IMR-90 (cell line): ENCODE results near the gene ADAMTS19. TPM values are rescaled to one million over a fixed set of nuclear protein-coding genes. Genes with fewer than 3 reads are reported as not detected.

ENCODE experiments used
- ATAC-seq: fragments of 200-7000 bp; cut with Tn5 transposase; 2 replicates; pipeline ENCODE4 v1.9.1; 2020; ENCODE audit warnings: low read depth, mild to moderate bottlenecking, moderate library complexity
- BruUV-seq: library from RNA; stranded (reverse); fragments of 400-500 nt; replicated peaks from 2 replicates; lab custom pipeline; 2021; lab: Mats Ljungman, UMichigan
- CTCF ChIA-PET: fragments of 300-600 bp; formaldehyde crosslinking; extraction: SDS; loops from one replicate; lab custom pipeline; 2021; ENCODE audit warnings: antibody characterized with exemption; lab: Yijun Ruan, JAX
- POLR2A ChIA-PET: fragments of 300-600 bp; sonication (Branson Sonifier 250); formaldehyde crosslinking; loops from one replicate; lab custom pipeline; 2022; ENCODE audit warnings: antibody characterized with exemption; ENCODE audit not compliant: unreplicated experiment; lab: Charles Lee
- DNase-seq: peaks from one replicate; pipeline ENCODE4 v3.0.0; 2013
- H2AFZ ChIP-seq: replicated peaks from 2 replicates; pipeline ENCODE3; 2013; ENCODE audit warnings: low read length, mild to moderate bottlenecking; ENCODE audit not compliant: poor library complexity
- H2AK5ac ChIP-seq: 2 replicates; pipeline ENCODE4 v1.6.1; 2013; ENCODE audit warnings: low read depth, low read length, inconsistent platforms
- H2AK9ac ChIP-seq: replicated peaks from 2 replicates; pipeline ENCODE3; 2013; ENCODE audit warnings: mild to moderate bottlenecking, low read depth, low read length, moderate library complexity; ENCODE audit not compliant: poor library complexity
- H2BK120ac ChIP-seq: 2 replicates; pipeline ENCODE4 v1.6.1; 2013; ENCODE audit warnings: low read depth, low read length, inconsistent platforms
- H2BK15ac ChIP-seq: 3 replicates; pipeline ENCODE4 v1.6.1; 2013; ENCODE audit warnings: low read depth, low read length, inconsistent platforms
- H2BK20ac ChIP-seq: 2 replicates; pipeline ENCODE4 v1.6.1; 2013; ENCODE audit warnings: low read depth, mild to moderate bottlenecking, inconsistent platforms, low read length, moderate library complexity
- H2BK5ac ChIP-seq: 2 replicates; pipeline ENCODE4 v1.6.1; 2013; ENCODE audit warnings: mild to moderate bottlenecking, low read depth, low read length, inconsistent platforms; ENCODE audit not compliant: poor library complexity, severe bottlenecking
- H3K14ac ChIP-seq: replicated peaks from 2 replicates; pipeline ENCODE4 v1.6.1; 2013; ENCODE audit warnings: low read depth, low read length, inconsistent platforms
- H3K18ac ChIP-seq: 2 replicates; pipeline ENCODE4 v1.6.1; 2013; ENCODE audit warnings: low read depth, low read length, control low read depth
- H3K23ac ChIP-seq: 2 replicates; pipeline ENCODE4 v1.6.1; 2013; ENCODE audit warnings: low read depth, low read length, inconsistent platforms
- H3K27ac ChIP-seq: 2 replicates; pipeline ENCODE4 v1.5.1; 2013; ENCODE audit warnings: mild to moderate bottlenecking, control low read depth, low read length; ENCODE audit not compliant: insufficient read depth
- H3K27me3 ChIP-seq: 2 replicates; pipeline ENCODE4 v1.6.1; 2013; ENCODE audit warnings: low read length; ENCODE audit not compliant: control insufficient read depth, insufficient read depth
- H3K36me3 ChIP-seq: 2 replicates; pipeline ENCODE4 v1.6.1; 2013; ENCODE audit warnings: low read length, mixed read lengths; ENCODE audit not compliant: control insufficient read depth, insufficient read depth
- H3K4ac ChIP-seq: 2 replicates; pipeline ENCODE4 v1.6.1; 2013; ENCODE audit warnings: low read depth, low read length, inconsistent platforms
- H3K4me1 ChIP-seq: 2 replicates; pipeline ENCODE4 v1.6.1; 2013; ENCODE audit warnings: low read length, mixed read lengths; ENCODE audit not compliant: control insufficient read depth, insufficient read depth
- H3K4me2 ChIP-seq: 2 replicates; pipeline ENCODE4 v1.6.1; 2013; ENCODE audit warnings: low read depth, mild to moderate bottlenecking, control low read depth, low read length, moderate library complexity
- H3K4me3 ChIP-seq: 2 replicates; pipeline ENCODE4 v1.5.1; 2013; ENCODE audit warnings: low read depth, mild to moderate bottlenecking, control low read depth, low read length, moderate library complexity; ENCODE audit not compliant: insufficient read depth
- H3K56ac ChIP-seq: 2 replicates; pipeline ENCODE4 v1.6.1; 2013; ENCODE audit warnings: low read length, inconsistent platforms; ENCODE audit not compliant: insufficient read depth; ENCODE audit errors: extremely low read depth
- H3K79me1 ChIP-seq, 2 experiments: 2 replicates each; pipeline ENCODE4 v1.6.1; 2013; ENCODE audit warnings: low read length in 2 of 2, inconsistent platforms in 1 of 2, low read depth in 1 of 2
- H3K9ac ChIP-seq: 2 replicates; pipeline ENCODE4 v1.6.1; 2013; ENCODE audit warnings: low read depth, low read length, control low read depth
- H3K9me1 ChIP-seq: 2 replicates; pipeline ENCODE4 v1.6.1; 2013; ENCODE audit warnings: low read length, inconsistent platforms; ENCODE audit not compliant: insufficient read depth
- H3K9me3 ChIP-seq: 2 replicates; pipeline ENCODE4 v1.6.1; 2013; ENCODE audit warnings: low read length; ENCODE audit not compliant: control insufficient read depth, insufficient read depth
- H4K20me1 ChIP-seq: 2 replicates; pipeline ENCODE4 v1.6.1; 2013; ENCODE audit warnings: low read length, inconsistent platforms; ENCODE audit not compliant: insufficient read depth
- H4K5ac ChIP-seq: 2 replicates; pipeline ENCODE4 v1.6.1; 2013; ENCODE audit warnings: mild to moderate bottlenecking, low read depth, low read length, control low read depth
- H4K8ac ChIP-seq, 2 experiments: 2 replicates each; pipeline ENCODE4 v1.6.1; 2013; ENCODE audit warnings: low read depth in 2 of 2, low read length in 2 of 2, control low read depth in 1 of 2, inconsistent platforms in 1 of 2
- H4K91ac ChIP-seq: 2 replicates; pipeline ENCODE4 v1.6.1; 2013; ENCODE audit warnings: low read depth, low read length, inconsistent platforms; ENCODE audit not compliant: insufficient read depth
- BHLHE40 ChIP-seq: fragments of 150-350 bp; IDR thresholded peaks from 2 replicates; pipeline ENCODE4 v1.6.1; 2016; ENCODE audit warnings: mild to moderate bottlenecking, low read depth, low read length
- CEBPB ChIP-seq: IDR thresholded peaks from 2 replicates; pipeline ENCODE4 v1.6.1; 2012; ENCODE audit warnings: low read depth, low read length, improper control_type of control experiment
- CHD1 ChIP-seq: IDR thresholded peaks from 2 replicates; pipeline ENCODE4 v1.6.1; 2012; ENCODE audit warnings: low read depth, low read length, improper control_type of control experiment
- ELK1 ChIP-seq: fragments of 150-350 bp; IDR thresholded peaks from 2 replicates; pipeline ENCODE4 v1.6.1; 2016; ENCODE audit warnings: low read depth, mild to moderate bottlenecking, low read length, moderate library complexity, borderline replicate concordance
- FOS ChIP-seq: fragments of 150-350 bp; IDR thresholded peaks from 2 replicates; pipeline ENCODE4 v1.6.1; 2016; ENCODE audit warnings: low read depth, low read length
- MAFK ChIP-seq: IDR thresholded peaks from 2 replicates; pipeline ENCODE4 v1.6.1; 2012; ENCODE audit warnings: low read depth, low read length, improper control_type of control experiment
- MAZ ChIP-seq: IDR thresholded peaks from 2 replicates; pipeline ENCODE4 v1.6.1; 2012; ENCODE audit warnings: low read depth, mild to moderate bottlenecking, low read length, improper control_type of control experiment, moderate library complexity, borderline replicate concordance
- MXI1 ChIP-seq: IDR thresholded peaks from 2 replicates; pipeline ENCODE4 v1.6.1; 2012; ENCODE audit warnings: low read depth, mild to moderate bottlenecking, low read length, moderate library complexity, borderline replicate concordance
- NFE2L2 ChIP-seq: fragments of 150-350 bp; IDR thresholded peaks from 2 replicates; pipeline ENCODE4 v1.6.1; 2016; ENCODE audit warnings: low read depth, mild to moderate bottlenecking, low read length
- POLR2A ChIP-seq: IDR thresholded peaks from 2 replicates; pipeline ENCODE4 v1.6.1; 2012; ENCODE audit warnings: mild to moderate bottlenecking, low read depth, low read length
- RAD21 ChIP-seq: IDR thresholded peaks from 2 replicates; pipeline ENCODE4 v1.6.1; 2012; ENCODE audit warnings: low read length, improper control_type of control experiment
- RCOR1 ChIP-seq: IDR thresholded peaks from 2 replicates; pipeline ENCODE4 v1.6.1; 2012; ENCODE audit warnings: mild to moderate bottlenecking, low read length, improper control_type of control experiment; ENCODE audit not compliant: insufficient replicate concordance
- RFX5 ChIP-seq: IDR thresholded peaks from 2 replicates; pipeline ENCODE4 v1.8.0; 2012; ENCODE audit warnings: low read depth, mild to moderate bottlenecking, low read length, moderate library complexity
- SMC3 ChIP-seq: fragments of 150-350 bp; IDR thresholded peaks from 2 replicates; pipeline ENCODE4 v1.6.1; 2016; ENCODE audit warnings: low read depth, mild to moderate bottlenecking, antibody characterized with exemption, low read length, moderate library complexity
- dilution Hi-C: fragments of 300-500 bp; cut with HindIII; formaldehyde crosslinking; loops from one replicate; pipeline ENCODE4 v1.14.3; 2018; ENCODE audit warnings: low sequenced_read_pairs; ENCODE audit not compliant: unreplicated experiment
- in situ Hi-C: fragments of 300-500 bp; cut with MboI; formaldehyde crosslinking; loops from 3 replicates; pipeline ENCODE4 v1.14.3; 2019; ENCODE audit warnings: low sequenced_read_pairs, inconsistent platforms, mixed read lengths
- intact Hi-C: fragments of 100-400 bp; cut with micrococcal nuclease; formaldehyde crosslinking; loops from 2 replicates; pipeline ENCODE4 v1.10.0; 2022
- polyA plus RNA-seq, 3 experiments: library from polyadenylated mRNA; depleted of rRNA; stranded (reverse); fragments of >200 nt; gene quantifications; 2 replicates each; pipeline ENCODE4 v1.2.3, GENCODE V29; 2012; ENCODE audit warnings: low replicate concordance in 1 of 3
- total RNA-seq: library from RNA; depleted of rRNA; stranded (reverse); fragments of >200 nt; gene quantifications from 2 replicates; pipeline ENCODE4 v1.2.3, GENCODE V29; 2012
- TF ChIP-seq, protein P1 (sequence below): conservative IDR thresholded peaks from 2 replicates; pipeline ENCODE4 v1.5.1; 2012; ENCODE audit warnings: mild to moderate bottlenecking, low read depth, low read length, improper control_type of control experiment
- TF ChIP-seq, protein P2 (sequence below): fragments of 150-350 bp; IDR thresholded peaks from 2 replicates; pipeline ENCODE4 v1.6.1; 2017; ENCODE audit warnings: mild to moderate bottlenecking, antibody characterized with exemption, low read length, low read depth

The ADAMTS19 gene
- total and polyA plus RNA-seq, 2 of the 4 experiments (the other 2 are of a cell fraction), result under 0.01 to 0.17 TPM

DNA sequence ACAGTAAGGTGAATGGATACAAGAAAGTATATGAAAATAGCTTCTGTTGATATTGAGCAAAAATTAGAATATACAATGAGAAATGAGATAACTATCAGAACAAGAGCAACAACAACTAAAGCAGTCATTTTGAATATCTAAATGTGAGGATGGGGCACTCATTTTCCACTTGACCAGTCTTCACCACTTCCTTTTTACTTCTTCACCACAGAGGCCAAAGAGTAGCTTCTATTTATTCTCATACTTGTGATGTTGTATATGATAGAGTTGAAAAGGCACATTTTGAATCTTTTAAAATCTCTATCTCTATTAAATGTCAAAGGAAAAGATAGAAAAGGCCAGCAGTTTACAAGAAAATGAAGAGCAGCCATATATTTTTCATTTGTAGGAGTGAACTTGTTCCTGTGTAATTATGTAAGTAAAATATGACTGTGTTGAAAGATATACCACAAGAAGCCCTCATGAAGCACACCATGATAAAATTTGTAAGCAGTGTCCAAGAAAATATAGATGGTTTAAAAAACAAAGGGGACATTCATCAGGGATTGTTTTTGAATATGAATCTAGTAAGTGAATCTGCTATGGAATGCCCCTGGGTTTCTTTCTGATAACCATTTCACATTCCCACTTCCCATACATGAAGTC lies 39.2 kb downstream of the ADAMTS19 start:
- Histone ChIP-seq H3K79me1 (no peaks in the 10 kb centered on the region), H3K9ac (no peak overlapping the region)

More for the DNA sequence above, 39.2 kb downstream of the ADAMTS19 start:
- intact Hi-C loops, result no loop called here
- H2BK5ac ChIP-seq, result no peak overlapping the region
- POLR2A ChIA-PET, result no interaction called here
- no peaks in the 10 kb centered on the region for H3K9me3 ChIP-seq
- in situ Hi-C loops, result no loop called here
- no peak overlapping the region for H2AFZ ChIP-seq
- H3K14ac ChIP-seq, result no peak overlapping the region
- no peak overlapping the region for H2BK15ac ChIP-seq
- H3K4me3 ChIP-seq, result no peak overlapping the region
- H3K36me3 ChIP-seq, result no peaks in the 10 kb centered on the region
- CTCF ChIA-PET, result no interaction called here
- no TSS peak for BruUV-seq
- dilution Hi-C loops, result no loop called here
- no peak for TF ChIP-seq MXI1
- no peak for TF ChIP-seq BHLHE40
- TF ChIP-seq MAFK, result no peak
- TF ChIP-seq POLR2A, result no peak
- no peak for TF ChIP-seq RCOR1
- TF ChIP-seq CHD1, result no peak
- TF ChIP-seq SMC3, result no peak
- TF ChIP-seq CEBPB, result no peak
- TF ChIP-seq RFX5, result no peak
- no peak for TF ChIP-seq FOS
- TF ChIP-seq RAD21, result no peak
- TF ChIP-seq, protein P1, sequence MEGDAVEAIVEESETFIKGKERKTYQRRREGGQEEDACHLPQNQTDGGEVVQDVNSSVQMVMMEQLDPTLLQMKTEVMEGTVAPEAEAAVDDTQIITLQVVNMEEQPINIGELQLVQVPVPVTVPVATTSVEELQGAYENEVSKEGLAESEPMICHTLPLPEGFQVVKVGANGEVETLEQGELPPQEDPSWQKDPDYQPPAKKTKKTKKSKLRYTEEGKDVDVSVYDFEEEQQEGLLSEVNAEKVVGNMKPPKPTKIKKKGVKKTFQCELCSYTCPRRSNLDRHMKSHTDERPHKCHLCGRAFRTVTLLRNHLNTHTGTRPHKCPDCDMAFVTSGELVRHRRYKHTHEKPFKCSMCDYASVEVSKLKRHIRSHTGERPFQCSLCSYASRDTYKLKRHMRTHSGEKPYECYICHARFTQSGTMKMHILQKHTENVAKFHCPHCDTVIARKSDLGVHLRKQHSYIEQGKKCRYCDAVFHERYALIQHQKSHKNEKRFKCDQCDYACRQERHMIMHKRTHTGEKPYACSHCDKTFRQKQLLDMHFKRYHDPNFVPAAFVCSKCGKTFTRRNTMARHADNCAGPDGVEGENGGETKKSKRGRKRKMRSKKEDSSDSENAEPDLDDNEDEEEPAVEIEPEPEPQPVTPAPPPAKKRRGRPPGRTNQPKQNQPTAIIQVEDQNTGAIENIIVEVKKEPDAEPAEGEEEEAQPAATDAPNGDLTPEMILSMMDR, result no peak
- no peak for TF ChIP-seq ELK1
- TF ChIP-seq MAZ, result no peak
- TF ChIP-seq NFE2L2, result no peak
- TF ChIP-seq, protein P2, sequence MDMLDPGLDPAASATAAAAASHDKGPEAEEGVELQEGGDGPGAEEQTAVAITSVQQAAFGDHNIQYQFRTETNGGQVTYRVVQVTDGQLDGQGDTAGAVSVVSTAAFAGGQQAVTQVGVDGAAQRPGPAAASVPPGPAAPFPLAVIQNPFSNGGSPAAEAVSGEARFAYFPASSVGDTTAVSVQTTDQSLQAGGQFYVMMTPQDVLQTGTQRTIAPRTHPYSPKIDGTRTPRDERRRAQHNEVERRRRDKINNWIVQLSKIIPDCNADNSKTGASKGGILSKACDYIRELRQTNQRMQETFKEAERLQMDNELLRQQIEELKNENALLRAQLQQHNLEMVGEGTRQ, result no peak
- no peak overlapping the region for H4K5ac ChIP-seq
- no peak overlapping the region for H3K23ac ChIP-seq
- no peak overlapping the region for H3K4ac ChIP-seq
- DNase-seq (no peak), ATAC-seq (no peak)
- no peak overlapping the region for H2AK5ac ChIP-seq
- H2BK120ac ChIP-seq, result no peak overlapping the region
- no peak overlapping the region for H4K8ac ChIP-seq
- no peak overlapping the region for H3K56ac ChIP-seq
- no peaks in the 10 kb centered on the region for H3K9me1 ChIP-seq
- no peaks in the 10 kb centered on the region for H3K27me3 ChIP-seq
- H3K4me2 ChIP-seq, result no peak overlapping the region
- H4K91ac ChIP-seq, result no peak overlapping the region
- no peaks in the 10 kb centered on the region for H4K20me1 ChIP-seq
- no peak overlapping the region for H3K27ac ChIP-seq
- no peak overlapping the region for H2BK20ac ChIP-seq
- H3K18ac ChIP-seq, result no peak overlapping the region
- H3K4me1 ChIP-seq, result no peaks in the 10 kb centered on the region
- H2AK9ac ChIP-seq, result no peak overlapping the region
